NCI-H69 (cell line): ENCODE data around the gene PLCL1.
"Not testable (repeated sequence)": the region's sequence is repeated elsewhere in the genome, so short reads cannot be mapped to it uniquely, and the experiment has no call there.

Source experiments
- DNase-seq: peaks from one replicate; lab custom pipeline; 2025; lab: John Stamatoyannopoulos, UW

PLCL1 gene

GRCh38 chr2:197810016-197810415 is 5.6 kb downstream of the PLCL1 start:
- DNase-seq, result peak; percentile 8

GRCh38 chr2:197810491-197810890 is 6.1 kb downstream of the PLCL1 start:
- DNase-seq, result peak; percentile 6

GRCh38 chr2:197813093-197813787 is 8.8 kb downstream of the PLCL1 start:
- DNase-seq, result peak; percentile 30

- DNase-seq, result no peak
These were observed 10.1 kb downstream of the PLCL1 start for GRCh38 chr2:197814526-197814925.

GRCh38 chr2:197821550-197822289 is 17.3 kb downstream of the PLCL1 start:
- DNase-seq, result no peak

- no peak for DNase-seq
These were observed 17.9 kb downstream of the PLCL1 start for GRCh38 chr2:197822333-197822732.

- no peak for DNase-seq
These were observed 23.2 kb downstream of the PLCL1 start for GRCh38 chr2:197827618-197828017.

- peak; percentile 74 for DNase-seq
These were observed 24.2 kb downstream of the PLCL1 start for GRCh38 chr2:197828464-197829135.

GRCh38 chr2:197834771-197835170 is 30.4 kb downstream of the PLCL1 start:
- not testable (repeated sequence) for DNase-seq

- DNase-seq, result no peak
These were observed 30.9 kb downstream of the PLCL1 start for GRCh38 chr2:197835293-197835692.

- peak; percentile 12 for DNase-seq
These were observed 33.6 kb downstream of the PLCL1 start for GRCh38 chr2:197838036-197838435.

- DNase-seq, result no peak
These were observed 34.2 kb downstream of the PLCL1 start for GRCh38 chr2:197838579-197838978.

GRCh38 chr2:197839327-197839726 is 34.9 kb downstream of the PLCL1 start:
- DNase-seq, result peak; percentile 33

GRCh38 chr2:197839856-197840255 is 35.5 kb downstream of the PLCL1 start:
- DNase-seq, result no peak

- no peak for DNase-seq
These were observed 41.7 kb downstream of the PLCL1 start for GRCh38 chr2:197846128-197846527.

GRCh38 chr2:197846777-197847176 is 42.4 kb downstream of the PLCL1 start:
- no peak for DNase-seq

- no peak for DNase-seq
These were observed 43.4 kb downstream of the PLCL1 start for GRCh38 chr2:197847651-197848401.

- no peak for DNase-seq
These were observed 44.2 kb downstream of the PLCL1 start for GRCh38 chr2:197848602-197849001.

- DNase-seq, result no peak
These were observed 46.6 kb downstream of the PLCL1 start for GRCh38 chr2:197850882-197851450.

GRCh38 chr2:197851451-197851850 is 47.1 kb downstream of the PLCL1 start:
- DNase-seq, result peak; percentile 40

GRCh38 chr2:197852108-197852507 is 47.7 kb downstream of the PLCL1 start:
- DNase-seq, result peak; percentile 19

GRCh38 chr2:197853549-197853948 is 49.2 kb downstream of the PLCL1 start:
- no peak for DNase-seq
